Liver (tissue), 9 donors: Measurements from ENCODE around the gene BCAR3. TPM values are rescaled to one million over a fixed set of nuclear protein-coding genes. Genes with fewer than 3 reads are reported as not detected.

Source experiments
- DNase-seq: peaks from one replicate; pipeline ENCODE4 v3.0.0-alpha.2; 2017; ENCODE audit warnings: low spot score
- H3K27ac ChIP-seq, 2 donors: one replicate each; pipeline ENCODE4 v1.7.0; 2013; ENCODE audit warnings: inconsistent platforms in 2 of 2, low read length in 2 of 2, control low read depth in 1 of 2, low read depth in 1 of 2, mild to moderate bottlenecking in 1 of 2
- H3K27me3 ChIP-seq, 4 donors: one replicate each; pipeline versions ENCODE4 v1.6.1 to v1.7.0; 2013; ENCODE audit warnings: low read length in 3 of 4, inconsistent platforms in 1 of 4, mild to moderate bottlenecking in 1 of 4, moderate library complexity in 1 of 4; ENCODE audit not compliant: control insufficient read depth in 4 of 4, insufficient read depth in 4 of 4
- H3K36me3 ChIP-seq, 4 donors: one replicate each; pipeline versions ENCODE4 v1.6.1 to v1.7.0; 2013; ENCODE audit warnings: low read length in 3 of 4, mild to moderate bottlenecking in 3 of 4, low read depth in 1 of 4, moderate library complexity in 1 of 4; ENCODE audit not compliant: control insufficient read depth in 4 of 4, insufficient read depth in 3 of 4
- H3K4me1 ChIP-seq, 4 donors: one replicate each; pipeline versions ENCODE4 v1.6.1 to v1.7.0; 2013; ENCODE audit warnings: low read length in 3 of 4, mild to moderate bottlenecking in 3 of 4, moderate library complexity in 1 of 4; ENCODE audit not compliant: control insufficient read depth in 4 of 4, insufficient read depth in 4 of 4
- H3K4me3 ChIP-seq, 3 donors: one replicate each; pipeline versions ENCODE4 v1.6.1 to v1.7.0; 2013; ENCODE audit warnings: low read length in 3 of 3, control low read depth in 1 of 3, low read depth in 1 of 3, mild to moderate bottlenecking in 1 of 3
- H3K9ac ChIP-seq, 2 donors: one replicate each; pipeline ENCODE4 v1.7.0; 2013; ENCODE audit warnings: low read length in 2 of 2, mild to moderate bottlenecking in 2 of 2, moderate library complexity in 2 of 2, control low read depth in 1 of 2, low read depth in 1 of 2
- H3K9me3 ChIP-seq, 4 donors: one replicate each; pipeline versions ENCODE4 v1.6.1 to v1.7.0; 2013; ENCODE audit warnings: low read length in 3 of 4; ENCODE audit not compliant: control insufficient read depth in 4 of 4
- CTCF ChIP-seq: fragments of 150-350 bp; IDR thresholded peaks from 2 replicates; pipeline ENCODE4 v1.5.1; 2017; ENCODE audit warnings: improper control_type of control experiment, low read depth, low read length; ENCODE audit not compliant: missing input control
- EGR1 ChIP-seq, 2 donors: IDR thresholded peaks; 2 replicates each; pipeline ENCODE4 v1.6.1; 2016 to 2018; ENCODE audit warnings: antibody characterized with exemption in 2 of 2, low read depth in 2 of 2
- FOXA2 ChIP-seq: IDR thresholded peaks from 2 replicates; pipeline ENCODE4 v1.6.1; 2016; ENCODE audit warnings: antibody characterized with exemption
- GABPA ChIP-seq, 2 donors: IDR thresholded peaks in 1 of 2; conservative IDR thresholded peaks in 1 of 2; 2 replicates each; pipeline ENCODE4 v1.6.1; 2016; ENCODE audit warnings: antibody characterized with exemption in 2 of 2, mild to moderate bottlenecking in 1 of 2, moderate library complexity in 1 of 2
- JUND ChIP-seq, 2 donors: IDR thresholded peaks; 2 replicates each; pipeline ENCODE4 v1.6.1; 2016; ENCODE audit warnings: antibody characterized with exemption in 2 of 2
- MAX ChIP-seq: IDR thresholded peaks from 2 replicates; pipeline ENCODE4 v1.6.1; 2016; ENCODE audit warnings: antibody characterized with exemption
- NR2F2 ChIP-seq: IDR thresholded peaks from 2 replicates; pipeline ENCODE4 v1.6.1; 2016; ENCODE audit warnings: antibody characterized with exemption
- RAD21 ChIP-seq, 2 donors: IDR thresholded peaks; 2 replicates each; pipeline ENCODE4 v1.6.1; 2016; ENCODE audit warnings: antibody characterized with exemption in 2 of 2, mild to moderate bottlenecking in 2 of 2
- REST ChIP-seq: IDR thresholded peaks from 2 replicates; pipeline ENCODE4 v1.6.1; 2016; ENCODE audit warnings: antibody characterized with exemption, mild to moderate bottlenecking
- RXRA ChIP-seq, 2 donors: IDR thresholded peaks; 2 replicates each; pipeline ENCODE4 v1.6.1; 2017 to 2018; ENCODE audit warnings: antibody characterized with exemption in 2 of 2, mild to moderate bottlenecking in 1 of 2
- TAF1 ChIP-seq: conservative IDR thresholded peaks from 2 replicates; pipeline ENCODE4 v1.6.1; 2016; ENCODE audit warnings: antibody characterized with exemption, mild to moderate bottlenecking
- WGBS: extraction: QIAGEN DNeasy Blood & Tissue Kit; methylation state at CpG from one replicate; pipeline ENCODE4 v1.1.7; 2013; 5-methylcytosine and 5-hydroxymethylcytosine counted together
- polyA plus RNA-seq, 2 donors: library from polyadenylated mRNA; stranded (reverse) in 1 of 2; unstranded in 1 of 2; fragments of 200-250 nt in 1 of 2; fragments of >200 nt in 1 of 2; fragmentation: Nextera tagmentation in 1 of 2; extraction: Ambion mirVana in 1 of 2; gene quantifications; one replicate each; pipeline versions ENCODE4 v1.2.1 to v1.2.3, GENCODE V29; 2013 to 2015
- total RNA-seq, 2 donors: library from RNA; depleted of rRNA; stranded (reverse); fragments of >200 nt; gene quantifications; one replicate each; pipeline ENCODE4 v1.2.3, GENCODE V29; 2014
- TF ChIP-seq, protein P1 (sequence below): IDR thresholded peaks from 2 replicates; pipeline ENCODE4 v1.6.1; 2016; ENCODE audit warnings: antibody characterized with exemption
- donor health status: healthy.
- donor health status: healthy.
- donor health status: healthy.
- donor health status: healthy.
- donor health status: healthy.

BCAR3 gene
- total and polyA plus RNA-seq, 4 donors = 2.8 to 10.3 (median 7.7) TPM

DNA sequence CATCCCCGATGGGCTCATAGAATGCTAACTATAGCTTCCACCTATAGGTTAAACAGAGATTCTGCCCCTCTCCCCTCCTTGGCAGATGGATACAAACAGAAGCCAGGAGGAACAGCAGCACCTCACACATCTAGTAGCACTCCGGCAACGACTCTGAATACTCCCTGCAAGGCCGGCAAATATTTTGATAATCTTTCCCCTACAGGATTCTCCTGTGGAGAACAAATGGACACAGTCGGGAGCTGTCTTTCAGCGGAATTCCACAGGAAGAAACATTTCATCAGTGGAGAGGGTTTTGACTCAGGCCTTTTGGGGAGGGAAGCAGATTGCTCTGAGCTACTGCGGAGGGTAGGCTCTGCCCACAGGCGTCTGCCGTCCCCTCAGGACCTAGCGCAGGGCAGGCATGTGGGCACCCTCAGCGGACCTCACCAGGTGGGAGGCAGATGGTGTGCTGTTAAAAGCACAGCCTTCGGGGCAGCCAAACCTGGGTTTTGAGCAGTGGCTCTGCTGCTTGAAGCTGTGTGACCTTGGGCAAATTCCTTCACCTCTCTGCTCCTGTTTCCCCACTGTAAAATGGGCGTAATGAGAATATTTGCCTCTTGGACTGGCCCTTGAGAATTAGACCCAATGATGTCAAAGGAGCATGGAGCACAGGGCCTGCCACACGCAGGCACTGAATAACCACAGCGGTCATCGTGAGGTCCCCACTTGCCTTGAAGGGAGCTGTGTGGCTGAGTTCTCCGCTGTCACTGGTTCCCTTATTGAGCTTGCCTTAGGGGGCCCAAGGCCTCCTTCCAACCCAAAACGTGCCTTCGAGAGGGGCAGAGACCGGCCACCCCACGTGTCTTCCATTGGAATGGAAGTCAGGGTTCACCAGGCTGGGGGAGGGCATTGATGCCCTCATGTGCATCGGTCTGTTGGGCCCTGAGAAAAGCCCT lies 19.2 kb upstream of the BCAR3 start:
- Histone ChIP-seq H3K27me3 (no peaks in the 10 kb centered on the region), H3K4me3 (no peak overlapping the region), H3K4me1 (peaks cover 8 to 16% (median 14%) of the 10 kb centered on the region in 4 donors), H3K36me3 (no peaks in the 10 kb centered on the region), H3K9ac (no peak overlapping the region), H3K27ac (no peak overlapping the region), H3K9me3 (no peaks in the 10 kb centered on the region)
- no peak for DNase-seq
- no peak for TF ChIP-seq TAF1
- no peak for TF ChIP-seq RXRA (IDR thresholded peaks at IDR 0.05)
- TF ChIP-seq, protein P1, sequence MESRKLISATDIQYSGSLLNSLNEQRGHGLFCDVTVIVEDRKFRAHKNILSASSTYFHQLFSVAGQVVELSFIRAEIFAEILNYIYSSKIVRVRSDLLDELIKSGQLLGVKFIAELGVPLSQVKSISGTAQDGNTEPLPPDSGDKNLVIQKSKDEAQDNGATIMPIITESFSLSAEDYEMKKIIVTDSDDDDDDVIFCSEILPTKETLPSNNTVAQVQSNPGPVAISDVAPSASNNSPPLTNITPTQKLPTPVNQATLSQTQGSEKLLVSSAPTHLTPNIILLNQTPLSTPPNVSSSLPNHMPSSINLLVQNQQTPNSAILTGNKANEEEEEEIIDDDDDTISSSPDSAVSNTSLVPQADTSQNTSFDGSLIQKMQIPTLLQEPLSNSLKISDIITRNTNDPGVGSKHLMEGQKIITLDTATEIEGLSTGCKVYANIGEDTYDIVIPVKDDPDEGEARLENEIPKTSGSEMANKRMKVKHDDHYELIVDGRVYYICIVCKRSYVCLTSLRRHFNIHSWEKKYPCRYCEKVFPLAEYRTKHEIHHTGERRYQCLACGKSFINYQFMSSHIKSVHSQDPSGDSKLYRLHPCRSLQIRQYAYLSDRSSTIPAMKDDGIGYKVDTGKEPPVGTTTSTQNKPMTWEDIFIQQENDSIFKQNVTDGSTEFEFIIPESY = no peak
- TF ChIP-seq RAD21 (IDR thresholded peaks at IDR 0.05) = no peak
- no peak for TF ChIP-seq CTCF
- TF ChIP-seq REST = no peak
- TF ChIP-seq EGR1 (IDR thresholded peaks at IDR 0.05; ENCODE audit: low read depth in 2 of 2) = no peak
- TF ChIP-seq MAX = no peak
- no peak for TF ChIP-seq JUND (IDR thresholded peaks at IDR 0.05)
- WGBS = 94% methylated on average over 22 of the region's 22 CpGs

- Histone ChIP-seq H3K4me3 (no peak overlapping the region), H3K9ac (no peak overlapping the region), H3K9me3 (no peaks in the 10 kb centered on the region), H3K27ac (no peak overlapping the region), H3K36me3 (no peaks in the 10 kb centered on the region), H3K4me1 (peaks cover 8 to 15% (median 14%) of the 10 kb centered on the region in 4 donors), H3K27me3 (no peaks in the 10 kb centered on the region)
- no peak for DNase-seq
- TF ChIP-seq GABPA (IDR thresholded peaks at IDR 0.05 in 1 of 2, conservative IDR thresholded peaks at IDR 0.05 in 1 of 2) = no peak
- TF ChIP-seq NR2F2 = no peak
- no peak for TF ChIP-seq JUND (IDR thresholded peaks at IDR 0.05)
- no peak for TF ChIP-seq FOXA2
- WGBS = 97% methylated on average over 5 of the region's 5 CpGs
Observed at GRCh38 chr1:93699503-93700168, 18.0 kb upstream of the BCAR3 start.
